NCI-H1436 (cell line): ENCODE results near the gene THSD4.
"Not testable (repeated sequence)": the region's sequence is repeated elsewhere in the genome, so short reads cannot be mapped to it uniquely, and the experiment has no call there.

Experiments
- DNase-seq: peaks from one replicate; lab custom pipeline; 2025; lab: John Stamatoyannopoulos, UW

THSD4 gene

GRCh38 chr15:71352125-71352524 lies 236.9 kb downstream of the THSD4 start:
- no peak for DNase-seq

- no peak for DNase-seq
Observed at GRCh38 chr15:71352765-71353164, 237.5 kb downstream of the THSD4 start.

GRCh38 chr15:71353171-71353570 lies 237.9 kb downstream of the THSD4 start:
- no peak for DNase-seq

- no peak for DNase-seq
Observed at GRCh38 chr15:71355268-71355667, 240.0 kb downstream of the THSD4 start.

- no peak for DNase-seq
Observed at GRCh38 chr15:71357321-71357732, 242.1 kb downstream of the THSD4 start.

- DNase-seq: no peak
Observed at GRCh38 chr15:71357967-71358366, 242.7 kb downstream of the THSD4 start.

- no peak for DNase-seq
Observed at GRCh38 chr15:71359246-71359645, 244.0 kb downstream of the THSD4 start.

GRCh38 chr15:71362556-71362955 lies 247.3 kb downstream of the THSD4 start:
- DNase-seq: no peak

- DNase-seq: no peak
Observed at GRCh38 chr15:71362987-71363968, 248.0 kb downstream of the THSD4 start.

- peak; percentile 29 for DNase-seq
Observed at GRCh38 chr15:71364117-71364584, 248.9 kb downstream of the THSD4 start.

GRCh38 chr15:71366522-71366921 lies 251.3 kb downstream of the THSD4 start:
- no peak for DNase-seq

GRCh38 chr15:71366926-71367325 lies 251.7 kb downstream of the THSD4 start:
- DNase-seq: no peak

- not testable (repeated sequence) for DNase-seq
Observed at GRCh38 chr15:71367737-71368136, 252.5 kb downstream of the THSD4 start.

- not testable (repeated sequence) for DNase-seq
Observed at GRCh38 chr15:71372769-71373168, 257.5 kb downstream of the THSD4 start.

GRCh38 chr15:71373917-71374316 lies 258.6 kb downstream of the THSD4 start:
- no peak for DNase-seq

GRCh38 chr15:71374607-71375352 lies 259.5 kb downstream of the THSD4 start:
- DNase-seq: no peak

GRCh38 chr15:71375934-71376333 lies 260.7 kb downstream of the THSD4 start:
- no peak for DNase-seq

GRCh38 chr15:71379893-71380292 lies 264.6 kb downstream of the THSD4 start:
- DNase-seq: no peak

GRCh38 chr15:71380345-71380744 lies 265.1 kb downstream of the THSD4 start:
- no peak for DNase-seq

GRCh38 chr15:71384501-71384900 lies 269.2 kb downstream of the THSD4 start:
- no peak for DNase-seq

GRCh38 chr15:71385026-71385425 lies 269.8 kb downstream of the THSD4 start:
- no peak for DNase-seq

- no peak for DNase-seq
Observed at GRCh38 chr15:71385457-71385856, 270.2 kb downstream of the THSD4 start.

- no peak for DNase-seq
Observed at GRCh38 chr15:71386005-71386404, 270.7 kb downstream of the THSD4 start.
